WTC11 (cell line): ENCODE results near the gene PRMT5.

ENCODE experiments used
- CBFB ChIP-seq: sonication (generic); formaldehyde crosslinking; IDR thresholded peaks from 2 replicates; pipeline ENCODE4 v1.8.1; 2022; ENCODE audit warnings: mild to moderate bottlenecking, low read depth, missing genetic modification reagents
- ESRRA ChIP-seq: sonication (generic); formaldehyde crosslinking; IDR thresholded peaks from 2 replicates; pipeline ENCODE4 v1.8.1; 2022; ENCODE audit warnings: mild to moderate bottlenecking, missing genetic modification reagents, borderline replicate concordance
- FOXK1 ChIP-seq: sonication (generic); formaldehyde crosslinking; IDR thresholded peaks from 2 replicates; pipeline ENCODE4 v1.8.0; 2022; ENCODE audit warnings: mild to moderate bottlenecking, moderate library complexity, missing genetic modification reagents
- FOXP1 ChIP-seq: sonication (generic); formaldehyde crosslinking; IDR thresholded peaks from 2 replicates; pipeline ENCODE4 v1.8.0; 2022; ENCODE audit warnings: missing genetic modification reagents, mild to moderate bottlenecking, moderate library complexity, borderline replicate concordance
- IRF2 ChIP-seq: sonication (generic); formaldehyde crosslinking; IDR thresholded peaks from 2 replicates; pipeline ENCODE4 v1.8.0; 2022; ENCODE audit warnings: low read depth, missing genetic modification reagents, borderline replicate concordance
- TCF7 ChIP-seq: sonication (generic); formaldehyde crosslinking; IDR thresholded peaks from 2 replicates; pipeline ENCODE4 v1.8.0; 2022; ENCODE audit warnings: mild to moderate bottlenecking, low read depth, missing genetic modification reagents, moderate library complexity
- TEAD4 ChIP-seq: sonication (generic); formaldehyde crosslinking; IDR thresholded peaks from 2 replicates; pipeline ENCODE4 v1.8.0; 2022; ENCODE audit warnings: mild to moderate bottlenecking, missing genetic modification reagents
- ZNF263 ChIP-seq: sonication (generic); formaldehyde crosslinking; IDR thresholded peaks from 2 replicates; pipeline ENCODE4 v1.8.1; 2022; ENCODE audit warnings: low read depth, mild to moderate bottlenecking, moderate library complexity, missing genetic modification reagents
- TF ChIP-seq, protein P1 (sequence below): fragments of 200-600 bp; IDR thresholded peaks from 2 replicates; pipeline ENCODE4 v1.8.0; 2022; ENCODE audit warnings: antibody characterized with exemption
- TF ChIP-seq, protein P2 (sequence below): sonication (generic); formaldehyde crosslinking; IDR thresholded peaks from 2 replicates; pipeline ENCODE4 v1.8.1; 2022; ENCODE audit warnings: low read depth, missing genetic modification reagents, borderline replicate concordance
- TF ChIP-seq, protein P3 (sequence below): sonication (generic); formaldehyde crosslinking; IDR thresholded peaks from 2 replicates; pipeline ENCODE4 v1.8.0; 2022; ENCODE audit warnings: mild to moderate bottlenecking, missing genetic modification reagents
- TF ChIP-seq, protein P4 (sequence below): sonication (generic); formaldehyde crosslinking; IDR thresholded peaks from 2 replicates; pipeline ENCODE4 v1.8.1; 2023; ENCODE audit warnings: mild to moderate bottlenecking, missing genetic modification reagents, borderline replicate concordance

DNA sequence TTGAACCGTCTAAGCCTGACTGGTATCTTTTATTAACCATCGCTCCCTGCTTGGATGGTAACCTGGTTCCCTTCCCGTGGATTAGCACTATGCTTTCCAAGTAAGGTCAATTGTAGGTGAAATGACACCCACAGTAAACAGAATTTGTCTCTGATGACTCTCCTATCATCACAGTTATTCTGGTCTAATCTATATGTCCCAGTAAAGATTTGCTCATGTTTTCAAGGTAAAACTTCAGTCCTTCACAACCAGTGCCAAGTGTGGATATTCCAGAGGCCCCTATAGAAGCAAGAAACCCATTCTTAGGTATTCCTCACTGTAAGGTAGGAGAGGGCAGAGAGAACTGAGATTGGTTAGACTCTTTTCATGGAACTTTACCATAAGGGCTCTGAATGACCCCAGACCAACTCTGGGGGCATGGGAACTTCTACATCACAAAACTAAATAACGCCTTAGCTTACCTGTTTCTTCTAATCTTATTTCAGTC is 37.6 kb upstream of the PRMT5 start:
- no peak for TF ChIP-seq IRF2 (CRISPR knock-in tag)
- TF ChIP-seq, protein P1, sequence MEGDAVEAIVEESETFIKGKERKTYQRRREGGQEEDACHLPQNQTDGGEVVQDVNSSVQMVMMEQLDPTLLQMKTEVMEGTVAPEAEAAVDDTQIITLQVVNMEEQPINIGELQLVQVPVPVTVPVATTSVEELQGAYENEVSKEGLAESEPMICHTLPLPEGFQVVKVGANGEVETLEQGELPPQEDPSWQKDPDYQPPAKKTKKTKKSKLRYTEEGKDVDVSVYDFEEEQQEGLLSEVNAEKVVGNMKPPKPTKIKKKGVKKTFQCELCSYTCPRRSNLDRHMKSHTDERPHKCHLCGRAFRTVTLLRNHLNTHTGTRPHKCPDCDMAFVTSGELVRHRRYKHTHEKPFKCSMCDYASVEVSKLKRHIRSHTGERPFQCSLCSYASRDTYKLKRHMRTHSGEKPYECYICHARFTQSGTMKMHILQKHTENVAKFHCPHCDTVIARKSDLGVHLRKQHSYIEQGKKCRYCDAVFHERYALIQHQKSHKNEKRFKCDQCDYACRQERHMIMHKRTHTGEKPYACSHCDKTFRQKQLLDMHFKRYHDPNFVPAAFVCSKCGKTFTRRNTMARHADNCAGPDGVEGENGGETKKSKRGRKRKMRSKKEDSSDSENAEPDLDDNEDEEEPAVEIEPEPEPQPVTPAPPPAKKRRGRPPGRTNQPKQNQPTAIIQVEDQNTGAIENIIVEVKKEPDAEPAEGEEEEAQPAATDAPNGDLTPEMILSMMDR = no peak
- TF ChIP-seq, protein P2, sequence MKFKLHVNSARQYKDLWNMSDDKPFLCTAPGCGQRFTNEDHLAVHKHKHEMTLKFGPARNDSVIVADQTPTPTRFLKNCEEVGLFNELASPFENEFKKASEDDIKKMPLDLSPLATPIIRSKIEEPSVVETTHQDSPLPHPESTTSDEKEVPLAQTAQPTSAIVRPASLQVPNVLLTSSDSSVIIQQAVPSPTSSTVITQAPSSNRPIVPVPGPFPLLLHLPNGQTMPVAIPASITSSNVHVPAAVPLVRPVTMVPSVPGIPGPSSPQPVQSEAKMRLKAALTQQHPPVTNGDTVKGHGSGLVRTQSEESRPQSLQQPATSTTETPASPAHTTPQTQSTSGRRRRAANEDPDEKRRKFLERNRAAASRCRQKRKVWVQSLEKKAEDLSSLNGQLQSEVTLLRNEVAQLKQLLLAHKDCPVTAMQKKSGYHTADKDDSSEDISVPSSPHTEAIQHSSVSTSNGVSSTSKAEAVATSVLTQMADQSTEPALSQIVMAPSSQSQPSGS (CRISPR knock-in tag) = no peak
- no peak for TF ChIP-seq ESRRA (CRISPR knock-in tag)
- no peak for TF ChIP-seq ZNF263 (CRISPR knock-in tag)
- no peak for TF ChIP-seq CBFB (CRISPR knock-in tag)
- no peak for TF ChIP-seq TEAD4
- TF ChIP-seq FOXP1 (CRISPR knock-in tag) = no peak
- TF ChIP-seq, protein P3, sequence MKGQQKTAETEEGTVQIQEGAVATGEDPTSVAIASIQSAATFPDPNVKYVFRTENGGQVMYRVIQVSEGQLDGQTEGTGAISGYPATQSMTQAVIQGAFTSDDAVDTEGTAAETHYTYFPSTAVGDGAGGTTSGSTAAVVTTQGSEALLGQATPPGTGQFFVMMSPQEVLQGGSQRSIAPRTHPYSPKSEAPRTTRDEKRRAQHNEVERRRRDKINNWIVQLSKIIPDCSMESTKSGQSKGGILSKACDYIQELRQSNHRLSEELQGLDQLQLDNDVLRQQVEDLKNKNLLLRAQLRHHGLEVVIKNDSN (CRISPR knock-in tag) = no peak
- TF ChIP-seq FOXK1 = no peak
- TF ChIP-seq TCF7 (CRISPR knock-in tag) = no peak
- TF ChIP-seq, protein P4, sequence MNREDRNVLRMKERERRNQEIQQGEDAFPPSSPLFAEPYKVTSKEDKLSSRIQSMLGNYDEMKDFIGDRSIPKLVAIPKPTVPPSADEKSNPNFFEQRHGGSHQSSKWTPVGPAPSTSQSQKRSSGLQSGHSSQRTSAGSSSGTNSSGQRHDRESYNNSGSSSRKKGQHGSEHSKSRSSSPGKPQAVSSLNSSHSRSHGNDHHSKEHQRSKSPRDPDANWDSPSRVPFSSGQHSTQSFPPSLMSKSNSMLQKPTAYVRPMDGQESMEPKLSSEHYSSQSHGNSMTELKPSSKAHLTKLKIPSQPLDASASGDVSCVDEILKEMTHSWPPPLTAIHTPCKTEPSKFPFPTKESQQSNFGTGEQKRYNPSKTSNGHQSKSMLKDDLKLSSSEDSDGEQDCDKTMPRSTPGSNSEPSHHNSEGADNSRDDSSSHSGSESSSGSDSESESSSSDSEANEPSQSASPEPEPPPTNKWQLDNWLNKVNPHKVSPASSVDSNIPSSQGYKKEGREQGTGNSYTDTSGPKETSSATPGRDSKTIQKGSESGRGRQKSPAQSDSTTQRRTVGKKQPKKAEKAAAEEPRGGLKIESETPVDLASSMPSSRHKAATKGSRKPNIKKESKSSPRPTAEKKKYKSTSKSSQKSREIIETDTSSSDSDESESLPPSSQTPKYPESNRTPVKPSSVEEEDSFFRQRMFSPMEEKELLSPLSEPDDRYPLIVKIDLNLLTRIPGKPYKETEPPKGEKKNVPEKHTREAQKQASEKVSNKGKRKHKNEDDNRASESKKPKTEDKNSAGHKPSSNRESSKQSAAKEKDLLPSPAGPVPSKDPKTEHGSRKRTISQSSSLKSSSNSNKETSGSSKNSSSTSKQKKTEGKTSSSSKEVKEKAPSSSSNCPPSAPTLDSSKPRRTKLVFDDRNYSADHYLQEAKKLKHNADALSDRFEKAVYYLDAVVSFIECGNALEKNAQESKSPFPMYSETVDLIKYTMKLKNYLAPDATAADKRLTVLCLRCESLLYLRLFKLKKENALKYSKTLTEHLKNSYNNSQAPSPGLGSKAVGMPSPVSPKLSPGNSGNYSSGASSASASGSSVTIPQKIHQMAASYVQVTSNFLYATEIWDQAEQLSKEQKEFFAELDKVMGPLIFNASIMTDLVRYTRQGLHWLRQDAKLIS (CRISPR knock-in tag) = no peak
